Neural cell (in vitro differentiated cells): ENCODE data around the gene ZNF283. TPM values are rescaled to one million over a fixed set of nuclear protein-coding genes. Genes with fewer than 3 reads are reported as not detected.

Experiments used
- H2AFZ ChIP-seq: fragments of 200-600, 300-800 bp; sonication (generic), shearing (Covaris generic); 2 replicates; pipeline ENCODE4 v1.6.0; 2014; ENCODE audit warnings: low read depth, mild to moderate bottlenecking, antibody characterized with exemption, low read length, moderate library complexity
- H3F3A ChIP-seq: fragments of 200-600 bp; shearing (Covaris generic); 2 replicates; pipeline ENCODE4 v1.6.1; 2016; ENCODE audit warnings: mild to moderate bottlenecking, moderate library complexity, mixed read lengths, antibody characterized with exemption, low read length; ENCODE audit not compliant: insufficient read depth, poor library complexity, severe bottlenecking
- H3K27ac ChIP-seq: fragments of 200-600, 300-800 bp; sonication (generic), shearing (Covaris generic); 2 replicates; pipeline ENCODE4 v1.5.1; 2014; ENCODE audit warnings: mild to moderate bottlenecking, low read length, moderate library complexity
- H3K27me3 ChIP-seq: fragments of 300-800, 200-600 bp; sonication (generic), shearing (Covaris generic); 2 replicates; pipeline ENCODE4 v1.6.0; 2014; ENCODE audit warnings: mild to moderate bottlenecking, low read depth, low read length, moderate library complexity; ENCODE audit not compliant: insufficient read depth
- H3K36me3 ChIP-seq: fragments of 300-800, 200-600 bp; sonication (generic), shearing (Covaris generic); 2 replicates; pipeline ENCODE4 v1.5.1; 2014; ENCODE audit warnings: mild to moderate bottlenecking, antibody characterized with exemption, low read length, moderate library complexity; ENCODE audit not compliant: insufficient read depth
- H3K4me2 ChIP-seq: fragments of 300-800, 200-600 bp; sonication (generic), shearing (Covaris generic); 2 replicates; pipeline ENCODE4 v1.6.0; 2014; ENCODE audit warnings: mild to moderate bottlenecking, low read length
- H3K4me3 ChIP-seq: fragments of 300-800, 200-600 bp; sonication (generic), shearing (Covaris generic); 2 replicates; pipeline ENCODE4 v1.5.1; 2014; ENCODE audit warnings: mild to moderate bottlenecking, low read length, moderate library complexity
- H3K79me2 ChIP-seq: fragments of 200-600 bp; shearing (Covaris generic); replicated peaks from 2 replicates; pipeline ENCODE4 v1.6.0; 2014; ENCODE audit warnings: mild to moderate bottlenecking, low read length, moderate library complexity; ENCODE audit not compliant: insufficient read depth
- H3K9ac ChIP-seq: fragments of 300-800, 200-600 bp; sonication (generic), shearing (Covaris generic); 2 replicates; pipeline ENCODE4 v1.6.1; 2016; ENCODE audit warnings: mild to moderate bottlenecking, low read length, mixed read lengths
- H3K9me2 ChIP-seq: fragments of 200-600 bp; shearing (Covaris generic); 2 replicates; pipeline ENCODE4 v1.6.1; 2016; ENCODE audit warnings: mild to moderate bottlenecking, low read length, mixed read lengths; ENCODE audit not compliant: insufficient read depth
- H3K9me3 ChIP-seq: fragments of 200-600, 300-800 bp; sonication (generic), shearing (Covaris generic); 2 replicates; pipeline ENCODE4 v1.6.1; 2016; ENCODE audit warnings: mild to moderate bottlenecking, mixed run types, low read length, moderate library complexity, mixed read lengths
- H4K20me1 ChIP-seq: fragments of 200-600 bp; shearing (Covaris generic); 2 replicates; pipeline ENCODE4 v1.6.1; 2016; ENCODE audit warnings: mild to moderate bottlenecking, mixed run types; ENCODE audit not compliant: insufficient read depth
- CTCF ChIP-seq: fragments of 450-650 bp; IDR thresholded peaks from 2 replicates; pipeline ENCODE4 v1.5.1; 2014; ENCODE audit warnings: antibody characterized with exemption, mild to moderate bottlenecking, moderate library complexity; ENCODE audit not compliant: poor library complexity, severe bottlenecking
- EP300 ChIP-seq: fragments of 450-650 bp; conservative IDR thresholded peaks from 2 replicates; pipeline ENCODE4 v1.6.1; 2014; ENCODE audit warnings: antibody characterized with exemption, mild to moderate bottlenecking, moderate library complexity; ENCODE audit not compliant: poor library complexity, severe bottlenecking
- EZH2 ChIP-seq: fragments of 200-600, 300-800 bp; shearing (Covaris generic), sonication (generic); IDR thresholded peaks from 2 replicates; pipeline ENCODE4 v1.6.1; 2014; ENCODE audit warnings: antibody characterized with exemption, low read length, borderline replicate concordance, mild to moderate bottlenecking; ENCODE audit not compliant: insufficient read depth, poor library complexity, severe bottlenecking
- MXI1 ChIP-seq: fragments of 450-650 bp; conservative IDR thresholded peaks from 2 replicates; pipeline ENCODE4 v1.6.1; 2014; ENCODE audit warnings: antibody characterized with exemption, mild to moderate bottlenecking; ENCODE audit not compliant: poor library complexity, severe bottlenecking
- POLR2AphosphoS5 ChIP-seq: IDR thresholded peaks from 2 replicates; pipeline ENCODE4 v1.6.1; 2012
- RAD21 ChIP-seq: fragments of 450-650 bp; conservative IDR thresholded peaks from 2 replicates; pipeline ENCODE4 v1.6.1; 2014; ENCODE audit warnings: antibody characterized with exemption, mild to moderate bottlenecking, moderate library complexity
- REST ChIP-seq: IDR thresholded peaks from 2 replicates; pipeline ENCODE4 v1.6.1; 2012; ENCODE audit warnings: borderline replicate concordance
- SMC3 ChIP-seq: fragments of 450-650 bp; conservative IDR thresholded peaks from 2 replicates; pipeline ENCODE4 v1.6.1; 2014; ENCODE audit warnings: antibody characterized with exemption, mild to moderate bottlenecking, moderate library complexity; ENCODE audit not compliant: poor library complexity
- TAF1 ChIP-seq: IDR thresholded peaks from 2 replicates; pipeline ENCODE4 v1.6.1; 2012; ENCODE audit warnings: low read depth
- polyA plus RNA-seq: library from polyadenylated mRNA; depleted of rRNA; stranded (reverse); fragments of >200 nt; gene quantifications from 2 replicates; pipeline ENCODE4 v1.2.3, GENCODE V29; 2014

Gene ZNF283
- polyA plus RNA-seq, 1 donor from 2014 or later, result 14.9 TPM

GRCh38 chr19:43779147-43779819, 47.8 kb upstream of the ZNF283 start:
- H3F3A ChIP-seq, result no peaks in the 10 kb centered on the region
- TF ChIP-seq SMC3 (no peak), REST (no peak), TAF1 (no peak), MXI1 (no peak), EZH2 (no peak), RAD21 (no peak), CTCF (no peak), POLR2AphosphoS5 (no peak), EP300 (no peak)
- H3K4me2 ChIP-seq, result no peak overlapping the region
- H3K27me3 ChIP-seq, result peaks cover 10% of the 10 kb centered on the region
- no peaks in the 10 kb centered on the region for H3K9me2 ChIP-seq
- H3K9ac ChIP-seq, result no peak overlapping the region
- no peaks in the 10 kb centered on the region for H3K36me3 ChIP-seq
- H4K20me1 ChIP-seq, result no peaks in the 10 kb centered on the region
- no peaks in the 10 kb centered on the region for H3K79me2 ChIP-seq
- H3K9me3 ChIP-seq, result no peaks in the 10 kb centered on the region
- no peak overlapping the region for H3K27ac ChIP-seq
- H3K4me3 ChIP-seq, result no peak overlapping the region
- H2AFZ ChIP-seq, result no peak overlapping the region

GRCh38 chr19:43779820-43780219, 47.3 kb upstream of the ZNF283 start:
- Histone ChIP-seq H4K20me1 (no peaks in the 10 kb centered on the region), H3K4me3 (no peak overlapping the region), H3K9me2 (no peaks in the 10 kb centered on the region), H3K27me3 (peaks cover 4% of the 10 kb centered on the region), H3K9ac (no peak overlapping the region), H3K9me3 (no peaks in the 10 kb centered on the region), H2AFZ (no peak overlapping the region), H3F3A (no peaks in the 10 kb centered on the region), H3K4me2 (no peak overlapping the region), H3K36me3 (no peaks in the 10 kb centered on the region), H3K27ac (no peak overlapping the region), H3K79me2 (no peaks in the 10 kb centered on the region)
- no peak for TF ChIP-seq RAD21
- TF ChIP-seq TAF1, result no peak
- TF ChIP-seq SMC3, result no peak
- no peak for TF ChIP-seq CTCF
- TF ChIP-seq EP300, result no peak
- no peak for TF ChIP-seq EZH2
- no peak for TF ChIP-seq MXI1
- TF ChIP-seq REST, result no peak
- no peak for TF ChIP-seq POLR2AphosphoS5
